ENCODE data around the gene S100A3.

S100A3 gene

GRCh38 chr1:153544453-153545066 lies 4.5 kb downstream of the S100A3 start:
- TF ChIP-seq CTCF (IDR thresholded peaks at IDR 0.05; ENCODE audit: borderline replicate concordance, control extremely low read depth, extremely low read depth, insufficient read depth, missing control alignments): no peak
- in situ Hi-C loops (cut with MboI; ENCODE audit: low sequenced_read_pairs, unreplicated experiment): no loop called here
- DNase-seq (ENCODE audit: low spot score): no peak

GRCh38 chr1:153543736-153544135 lies 5.3 kb downstream of the S100A3 start:
- no peak for TF ChIP-seq CTCF (IDR thresholded peaks at IDR 0.05; ENCODE audit: borderline replicate concordance, control extremely low read depth, extremely low read depth, insufficient read depth, missing control alignments)
- no peak for DNase-seq (ENCODE audit: low spot score)
- in situ Hi-C loops (cut with MboI; ENCODE audit: low sequenced_read_pairs, unreplicated experiment): no loop called here

- no peak for DNase-seq (ENCODE audit: low spot score)
- TF ChIP-seq CTCF (IDR thresholded peaks at IDR 0.05; ENCODE audit: borderline replicate concordance, control extremely low read depth, extremely low read depth, insufficient read depth, missing control alignments): no peak
- in situ Hi-C loops (cut with MboI; ENCODE audit: low sequenced_read_pairs, unreplicated experiment): no loop called here
Observed at GRCh38 chr1:153542956-153543711, 5.9 kb downstream of the S100A3 start.

GRCh38 chr1:153541641-153542590 lies 7.1 kb downstream of the S100A3 start:
- in situ Hi-C loops (cut with MboI; ENCODE audit: low sequenced_read_pairs, unreplicated experiment): no loop called here
- no peak for TF ChIP-seq CTCF (IDR thresholded peaks at IDR 0.05; ENCODE audit: borderline replicate concordance, control extremely low read depth, extremely low read depth, insufficient read depth, missing control alignments)
- no peak for DNase-seq (ENCODE audit: low spot score)

GRCh38 chr1:153540394-153541361 lies 8.4 kb downstream of the S100A3 start, which contains the start of gene S100A5:
TSS of gene S100A5 (minus strand) at chr1:153540934. CDS start at chr1:153540191, 743 bp downstream.
- in situ Hi-C loops (cut with MboI; ENCODE audit: low sequenced_read_pairs, unreplicated experiment): no loop called here
- DNase-seq (ENCODE audit: low spot score): no peak
- no peak for TF ChIP-seq CTCF (IDR thresholded peaks at IDR 0.05; ENCODE audit: borderline replicate concordance, control extremely low read depth, extremely low read depth, insufficient read depth, missing control alignments)

Data from GM13976 (cell line).